K562 (cell line): Measurements from ENCODE around the gene PLAAT5.

ENCODE experiments used
- BHLHE40 ChIP-seq: IDR thresholded peaks from 2 replicates; pipeline ENCODE4 v1.6.1; 2011; ENCODE audit warnings: low read length, improper control_type of control experiment
- CTCF ChIP-seq, 3 experiments: IDR thresholded peaks in 2 of 3; conservative IDR thresholded peaks in 1 of 3; 2 replicates each; pipeline ENCODE4 v1.5.1; 2011 to 2012; ENCODE audit warnings: low read length in 3 of 3, mild to moderate bottlenecking in 3 of 3, control low read depth in 2 of 3, improper control_type of control experiment in 1 of 3, inconsistent platforms in 1 of 3, low read depth in 1 of 3, mixed read lengths in 1 of 3, moderate library complexity in 1 of 3; ENCODE audit not compliant: insufficient read depth in 2 of 3
- NBN ChIP-seq: fragments of 450-650 bp; IDR thresholded peaks from 2 replicates; pipeline ENCODE4 v1.6.1; 2016; ENCODE audit warnings: low read depth, mild to moderate bottlenecking
- POLR2A ChIP-seq: fragments of 450-650 bp; conservative IDR thresholded peaks from 2 replicates; pipeline ENCODE4 v1.6.1; 2016
- SOX6 ChIP-seq: fragments of 450-650 bp; IDR thresholded peaks from 2 replicates; pipeline ENCODE4 v1.6.1; 2014; ENCODE audit warnings: mild to moderate bottlenecking
- ZNF347 ChIP-seq: fragments of 450-650 bp; formaldehyde crosslinking; IDR thresholded peaks from 2 replicates; pipeline ENCODE4 v1.4.0; 2020; ENCODE audit warnings: low read depth, mild to moderate bottlenecking, moderate library complexity

GRCh38 chr11:63536669-63537292, 45.8 kb upstream of the PLAAT5 start, which contains the start of gene PLAAT4:
- TF ChIP-seq SOX6 = no peak
- TF ChIP-seq NBN = no peak
- no peak for TF ChIP-seq ZNF347 (CRISPR knock-in tag)
- no peak for TF ChIP-seq BHLHE40
- TF ChIP-seq CTCF (IDR thresholded peaks at IDR 0.05 in 2 of 3, conservative IDR thresholded peaks at IDR 0.05 in 1 of 3; ENCODE audit: insufficient read depth in 2 of 3, low read depth in 1 of 3, low read length in 3 of 3) = no peak
- TF ChIP-seq POLR2A = no peak
